Measurements from ENCODE around the gene XRRA1.

The XRRA1 gene

DNA sequence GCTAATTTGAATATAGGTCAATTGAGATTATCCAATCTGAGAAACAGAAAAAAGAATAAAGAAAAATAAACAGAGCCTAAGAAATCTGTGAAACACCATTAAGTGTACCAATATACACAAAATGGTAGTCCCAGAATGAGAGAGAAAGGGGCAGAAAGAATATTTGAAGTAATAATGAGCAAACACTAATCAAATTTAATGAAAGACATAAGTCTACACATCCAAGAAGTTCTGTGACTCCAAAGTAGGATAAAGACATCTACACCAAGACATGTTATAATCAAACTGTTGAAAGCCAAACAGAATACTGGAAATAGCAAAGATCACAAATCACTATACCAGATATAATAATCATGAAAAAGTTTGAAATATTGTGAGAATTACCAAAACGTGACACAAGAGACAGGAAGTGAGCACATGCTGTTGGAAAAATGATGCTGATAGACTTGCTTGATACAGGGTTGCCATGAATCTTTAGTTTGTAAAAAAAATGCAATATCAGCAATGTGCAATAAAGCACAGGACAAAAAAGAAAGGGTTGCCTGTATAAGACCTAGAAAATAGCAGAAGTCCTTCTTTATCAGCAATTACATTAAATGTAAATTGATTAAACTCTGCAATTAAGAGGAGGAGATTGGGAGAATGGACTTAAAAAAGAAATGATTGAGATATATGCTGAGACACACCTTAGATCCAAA is 124.5 kb downstream of the XRRA1 start:
- DNase-seq, result no peak

GRCh38 chr11:74822170-74822569 is 126.7 kb downstream of the XRRA1 start:
- DNase-seq, result peak; percentile 81

GRCh38 chr11:74820763-74821162 is 128.1 kb downstream of the XRRA1 start:
- peak; percentile 96 for DNase-seq

DNA sequence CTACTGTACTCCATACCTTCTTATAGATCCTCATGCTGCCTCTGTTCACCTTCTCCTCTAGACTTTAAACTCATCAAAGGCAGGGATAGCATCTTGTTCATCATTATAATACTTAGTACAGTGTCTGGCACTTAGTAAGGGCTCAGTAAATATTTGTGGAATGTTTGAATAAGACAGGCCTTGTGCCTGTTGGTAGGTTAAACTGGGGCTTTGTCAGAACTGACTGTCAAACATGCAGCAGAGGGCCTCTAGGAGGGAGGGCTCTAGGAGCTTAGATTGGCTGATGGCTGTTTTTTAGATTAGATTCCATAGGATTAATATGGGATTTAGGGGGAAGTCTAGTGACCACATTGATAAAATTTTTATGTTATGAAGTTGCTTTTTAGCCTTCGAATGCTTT is 129.5 kb downstream of the XRRA1 start:
- peak; percentile 68 for DNase-seq

DNA sequence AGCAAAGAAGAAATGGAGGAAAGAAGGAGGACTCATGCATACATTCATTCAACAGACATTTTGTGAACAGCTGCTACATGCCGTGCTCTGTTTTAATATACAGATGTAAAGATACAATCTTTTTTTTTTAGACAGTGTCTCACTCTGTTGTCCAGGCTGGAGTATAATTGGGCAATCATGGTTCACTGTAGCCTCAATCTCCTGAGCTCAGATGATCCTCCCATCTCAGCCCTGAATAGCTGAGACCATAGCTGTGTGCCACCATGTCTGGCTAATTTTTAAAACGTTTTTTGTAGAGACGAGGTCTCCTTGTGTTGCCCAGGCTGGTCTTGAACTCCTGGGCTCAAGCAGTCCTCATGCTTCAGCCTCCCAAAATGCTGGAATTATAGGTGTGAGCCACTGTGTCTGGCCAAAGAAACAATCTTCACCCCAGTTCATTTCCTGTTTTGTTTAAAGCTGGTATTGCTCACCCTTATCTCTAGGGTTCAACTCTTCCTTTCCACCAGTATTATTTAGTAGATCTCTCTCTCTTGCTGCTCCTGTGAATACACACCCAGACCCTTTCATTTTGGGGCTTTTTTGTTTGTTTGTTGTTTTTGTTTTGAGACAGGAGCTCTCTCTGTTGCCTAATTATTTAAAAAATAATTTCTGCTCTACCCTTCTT is 130.5 kb downstream of the XRRA1 start:
- DNase-seq, result no peak

GRCh38 chr11:74816664-74817063 is 132.2 kb downstream of the XRRA1 start:
- no peak for DNase-seq

- no peak for DNase-seq
Observed at GRCh38 chr11:74815966-74816365, 132.9 kb downstream of the XRRA1 start.

DNA sequence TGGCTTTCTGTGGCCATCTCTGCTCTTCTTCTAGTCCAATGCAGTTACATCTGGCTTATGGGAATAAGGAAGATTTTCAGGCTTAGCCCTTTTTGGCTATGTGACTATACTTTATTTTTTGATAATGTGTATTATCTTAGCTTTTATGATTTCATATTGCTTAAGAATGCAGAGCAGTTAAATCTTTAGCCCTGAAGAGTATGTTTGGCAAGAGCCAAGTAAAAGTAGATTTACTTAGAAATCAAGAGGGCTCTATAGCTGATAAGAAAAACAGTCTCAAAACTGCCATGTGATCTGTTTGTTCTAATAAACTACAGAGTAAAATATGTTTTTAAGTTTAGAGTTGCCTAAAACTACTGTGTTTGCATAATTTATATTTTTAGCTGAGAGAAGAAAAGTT is 139.1 kb downstream of the XRRA1 start:
- DNase-seq, result no peak

DNA sequence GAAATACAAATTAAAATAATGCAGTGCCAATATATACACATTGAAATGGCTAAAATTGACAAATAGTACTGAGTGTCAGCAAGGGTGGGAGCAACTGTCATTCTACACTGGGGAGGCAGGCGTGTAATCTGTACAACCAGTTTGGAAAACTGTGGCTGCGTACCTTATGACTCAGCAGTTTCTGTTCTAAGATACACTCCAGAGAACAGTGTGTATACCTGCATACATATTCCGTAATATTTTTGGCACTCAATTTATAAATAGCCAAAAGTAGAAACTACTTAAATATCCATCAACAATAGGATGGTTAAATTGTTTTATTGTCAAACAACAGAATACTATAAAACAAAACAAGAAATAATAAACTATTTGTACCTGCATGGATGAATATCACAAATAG is 142.6 kb downstream of the XRRA1 start:
- no peak for DNase-seq

DNA sequence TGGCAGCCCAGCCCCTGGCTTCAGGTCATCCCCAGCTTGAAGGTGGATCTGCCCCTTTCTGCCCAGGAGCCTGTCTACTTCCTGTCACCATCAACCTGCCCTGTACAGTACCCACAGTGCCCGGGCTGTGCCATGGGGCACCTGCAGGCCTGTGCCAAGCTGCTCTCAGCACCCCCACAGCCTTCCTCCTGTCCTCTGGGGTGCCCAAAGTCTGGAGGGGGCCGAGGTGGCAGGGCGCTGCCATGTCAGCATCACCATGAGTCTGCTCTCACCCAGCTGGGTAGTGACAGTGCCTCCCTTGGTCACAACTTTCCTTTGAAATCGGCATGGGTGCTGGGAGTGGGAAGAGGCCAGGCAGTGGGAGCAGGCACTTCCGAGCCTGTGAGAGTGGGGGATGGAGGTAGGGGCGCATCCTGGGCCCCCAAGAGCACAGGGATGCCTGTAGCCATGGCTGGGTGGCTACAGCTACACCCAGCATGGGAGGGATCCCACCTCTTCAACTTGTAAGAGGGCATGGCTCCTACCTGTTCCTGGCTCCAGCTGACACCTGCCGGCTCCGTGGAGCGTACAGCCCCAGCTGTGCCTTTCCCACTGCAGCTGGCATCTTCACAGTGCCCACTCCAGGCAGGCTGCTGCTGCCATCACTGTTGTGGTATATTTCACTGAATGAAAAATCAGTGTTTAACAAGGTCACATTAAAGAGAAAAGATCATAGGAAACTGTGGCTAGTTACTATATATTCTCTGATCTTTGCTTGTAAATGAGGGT is 157.4 kb downstream of the XRRA1 start:
- DNase-seq, result no peak

Measured in HCEC 1CT (cell line).